Loucy (cell line): Measurements from ENCODE around the gene VEZF1.
A peak's percentile ranks its signal among the peaks of the same experiment; 100 is the strongest.

Experiments used
- H2AFZ ChIP-seq: fragments of 200-600 bp; sonication (generic); 2 replicates; pipeline ENCODE4 v1.6.0; 2016; ENCODE audit warnings: antibody characterized with exemption, mild to moderate bottlenecking, low read length, moderate library complexity
- H3F3A ChIP-seq: fragments of 200-600 bp; 2 replicates; pipeline ENCODE4 v1.6.0; 2016; ENCODE audit warnings: antibody characterized with exemption, low read depth, mild to moderate bottlenecking
- H3K27me3 ChIP-seq: fragments of 200-600 bp; sonication (generic); 2 replicates; pipeline ENCODE4 v1.6.1; 2014; ENCODE audit warnings: low read length, mild to moderate bottlenecking; ENCODE audit not compliant: insufficient read depth, poor library complexity, severe bottlenecking
- H3K36me3 ChIP-seq: fragments of 200-600 bp; sonication (generic); 2 replicates; pipeline ENCODE4 v1.6.1; 2016; ENCODE audit warnings: low read length; ENCODE audit not compliant: insufficient read depth
- H3K4me1 ChIP-seq: fragments of 200-600 bp; sonication (generic); 2 replicates; pipeline ENCODE4 v1.5.1; 2014; ENCODE audit warnings: low read length, mild to moderate bottlenecking; ENCODE audit not compliant: insufficient read depth, poor library complexity, severe bottlenecking
- H3K4me2 ChIP-seq: fragments of 200-600 bp; sonication (generic); 2 replicates; pipeline ENCODE4 v1.6.0; 2014; ENCODE audit warnings: antibody characterized with exemption, low read length, low read depth, mild to moderate bottlenecking; ENCODE audit not compliant: poor library complexity, severe bottlenecking
- H3K4me3 ChIP-seq: fragments of 200-600 bp; sonication (generic); 2 replicates; pipeline ENCODE4 v1.5.1; 2014; ENCODE audit warnings: low read length, mild to moderate bottlenecking, mixed read lengths; ENCODE audit not compliant: poor library complexity, severe bottlenecking
- H3K79me2 ChIP-seq: fragments of 200-600 bp; sonication (generic); 2 replicates; pipeline ENCODE4 v1.6.1; 2014; ENCODE audit warnings: low read length; ENCODE audit not compliant: insufficient read depth
- H3K9ac ChIP-seq: fragments of 200-600 bp; sonication (generic); 2 replicates; pipeline ENCODE4 v1.6.0; 2014; ENCODE audit warnings: mild to moderate bottlenecking, low read depth, low read length, moderate library complexity; ENCODE audit not compliant: poor library complexity, severe bottlenecking
- H3K9me2 ChIP-seq: fragments of 200-600 bp; sonication (generic); replicated peaks from 2 replicates; pipeline ENCODE4 v1.6.1; 2016; ENCODE audit warnings: low read depth, low read length, mixed read lengths
- H3K9me3 ChIP-seq: fragments of 200-600 bp; sonication (generic); 2 replicates; pipeline ENCODE4 v1.6.1; 2014; ENCODE audit warnings: mild to moderate bottlenecking, antibody characterized with exemption, low read length, low read depth; ENCODE audit not compliant: insufficient read depth
- H4K20me1 ChIP-seq: fragments of 200-600 bp; sonication (generic); 2 replicates; pipeline ENCODE4 v1.6.0; 2014; ENCODE audit warnings: antibody characterized with exemption, low read length, mild to moderate bottlenecking; ENCODE audit not compliant: insufficient read depth, poor library complexity, severe bottlenecking
- EZH2phosphoT487 ChIP-seq: fragments of 200-600 bp; IDR thresholded peaks from 2 replicates; pipeline ENCODE4 v1.6.1; 2018; ENCODE audit warnings: antibody characterized with exemption, mild to moderate bottlenecking, moderate library complexity, borderline replicate concordance
- TF ChIP-seq, protein P1 (sequence below): fragments of 200-600 bp; sonication (generic); conservative IDR thresholded peaks from 2 replicates; pipeline ENCODE4 v1.5.1; 2014; ENCODE audit warnings: mild to moderate bottlenecking, antibody characterized with exemption, low read length

VEZF1 gene

DNA sequence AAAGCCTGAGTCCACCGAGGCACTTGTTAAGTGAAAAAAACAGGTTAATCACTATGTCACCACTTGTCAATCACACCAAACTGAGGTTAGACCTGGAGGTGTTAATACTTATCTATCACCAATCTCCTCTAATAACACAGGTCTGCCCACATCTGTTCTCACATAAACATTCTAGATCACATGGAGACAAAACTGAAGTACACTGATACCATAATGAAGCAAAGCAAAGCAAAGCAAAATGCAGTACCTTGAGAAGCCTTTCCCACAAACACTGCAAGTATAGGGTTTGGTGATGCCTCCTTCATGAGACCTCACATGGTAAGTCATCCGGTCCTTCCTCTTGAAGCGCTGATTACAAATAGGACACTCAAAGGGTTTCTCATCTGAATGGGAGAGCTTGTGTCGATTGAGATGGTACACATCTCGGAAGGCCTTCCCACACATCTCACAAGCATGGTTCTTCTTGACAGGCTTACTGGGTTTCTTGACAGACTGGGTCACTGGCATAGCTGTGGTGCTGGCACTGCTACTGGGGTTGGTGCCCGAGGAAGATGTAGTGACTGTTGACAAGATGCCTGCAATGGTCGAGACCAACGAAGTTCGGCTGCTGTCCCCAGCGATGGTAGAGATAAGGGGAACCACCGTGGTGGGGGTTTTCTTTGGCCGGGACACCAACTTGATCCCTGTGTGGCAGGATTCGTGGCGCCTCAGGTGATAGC, 5.4 kb downstream of the VEZF1 start:
- peaks cover 43% of the 10 kb centered on the region; the same call in 1 of the 2 replicates for H3K36me3 ChIP-seq
- peak overlapping the region; percentile 97 for H3K4me3 ChIP-seq
- H2AFZ ChIP-seq = no peak overlapping the region
- H4K20me1 ChIP-seq = peaks cover 85% of the 10 kb centered on the region
- peaks cover 98% of the 10 kb centered on the region for H3K79me2 ChIP-seq
- peak overlapping the region; percentile 90 for H3K9ac ChIP-seq
- peak overlapping the region; percentile 81 for H3K4me2 ChIP-seq
- H3K9me3 ChIP-seq = no peaks in the 10 kb centered on the region
- TF ChIP-seq, protein P1, sequence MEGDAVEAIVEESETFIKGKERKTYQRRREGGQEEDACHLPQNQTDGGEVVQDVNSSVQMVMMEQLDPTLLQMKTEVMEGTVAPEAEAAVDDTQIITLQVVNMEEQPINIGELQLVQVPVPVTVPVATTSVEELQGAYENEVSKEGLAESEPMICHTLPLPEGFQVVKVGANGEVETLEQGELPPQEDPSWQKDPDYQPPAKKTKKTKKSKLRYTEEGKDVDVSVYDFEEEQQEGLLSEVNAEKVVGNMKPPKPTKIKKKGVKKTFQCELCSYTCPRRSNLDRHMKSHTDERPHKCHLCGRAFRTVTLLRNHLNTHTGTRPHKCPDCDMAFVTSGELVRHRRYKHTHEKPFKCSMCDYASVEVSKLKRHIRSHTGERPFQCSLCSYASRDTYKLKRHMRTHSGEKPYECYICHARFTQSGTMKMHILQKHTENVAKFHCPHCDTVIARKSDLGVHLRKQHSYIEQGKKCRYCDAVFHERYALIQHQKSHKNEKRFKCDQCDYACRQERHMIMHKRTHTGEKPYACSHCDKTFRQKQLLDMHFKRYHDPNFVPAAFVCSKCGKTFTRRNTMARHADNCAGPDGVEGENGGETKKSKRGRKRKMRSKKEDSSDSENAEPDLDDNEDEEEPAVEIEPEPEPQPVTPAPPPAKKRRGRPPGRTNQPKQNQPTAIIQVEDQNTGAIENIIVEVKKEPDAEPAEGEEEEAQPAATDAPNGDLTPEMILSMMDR = no peak
- TF ChIP-seq EZH2phosphoT487 = no peak
- peaks cover 65% of the 10 kb centered on the region for H3K4me1 ChIP-seq
- no peaks in the 10 kb centered on the region for H3K27me3 ChIP-seq
- no peaks in the 10 kb centered on the region for H3F3A ChIP-seq
- no peaks in the 10 kb centered on the region for H3K9me2 ChIP-seq

DNA sequence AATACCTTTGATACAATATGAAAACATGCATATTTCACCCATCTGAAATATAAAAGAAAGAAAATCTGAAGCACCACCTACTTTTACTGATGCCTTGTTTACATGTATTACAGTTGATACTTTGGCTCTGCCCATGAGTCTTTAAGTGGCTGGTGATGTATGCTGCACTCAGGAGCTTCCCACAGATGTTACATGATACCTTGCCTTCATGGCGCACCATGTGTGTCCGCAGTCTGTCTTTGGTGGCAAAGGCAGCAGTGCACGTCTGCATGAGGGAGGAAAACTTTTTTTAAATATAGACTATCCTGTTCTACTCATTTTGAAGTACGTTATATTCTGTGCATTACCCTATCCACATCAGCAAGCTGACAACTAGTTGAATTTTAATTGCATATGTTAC, 7.5 kb downstream of the VEZF1 start:
- Histone ChIP-seq H3K9me2 (no peaks in the 10 kb centered on the region), H3K9me3 (no peaks in the 10 kb centered on the region), H2AFZ (no peak overlapping the region), H3F3A (no peaks in the 10 kb centered on the region), H3K4me1 (peaks cover 55% of the 10 kb centered on the region), H3K4me2 (peak overlapping the region; percentile 81), H3K9ac (peak overlapping the region; percentile 90), H4K20me1 (peaks cover 69% of the 10 kb centered on the region), H3K27me3 (no peaks in the 10 kb centered on the region), H3K36me3 (peaks cover 63% of the 10 kb centered on the region), H3K4me3 (peak overlapping the region; percentile 97), H3K79me2 (peaks cover 89% of the 10 kb centered on the region)
- no peak for TF ChIP-seq EZH2phosphoT487
- TF ChIP-seq, protein P1 = no peak

DNA sequence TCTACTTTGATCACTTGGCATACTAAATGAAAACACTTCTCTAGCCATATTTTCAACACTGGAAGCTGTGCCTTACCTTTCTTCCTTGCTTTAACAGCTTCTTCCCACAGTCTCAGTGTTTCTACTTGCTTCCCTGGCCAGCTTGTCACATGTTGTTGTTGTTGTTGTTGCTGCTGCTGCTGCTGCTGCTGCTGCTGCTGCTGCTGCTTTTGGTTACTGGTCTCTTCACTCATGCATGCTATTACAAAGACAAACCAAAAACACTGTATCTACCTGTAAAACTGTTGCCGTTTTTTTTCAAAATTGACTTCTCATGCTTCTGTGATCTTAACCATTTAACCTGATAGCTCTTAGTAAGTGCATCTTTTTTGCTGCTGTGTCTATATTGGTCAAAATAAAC, 9.0 kb downstream of the VEZF1 start:
- Histone ChIP-seq H3K9me3 (no peaks in the 10 kb centered on the region), H3K27me3 (no peaks in the 10 kb centered on the region), H3K9me2 (no peaks in the 10 kb centered on the region), H3K79me2 (peaks cover 74% of the 10 kb centered on the region), H3K4me1 (peaks cover 40% of the 10 kb centered on the region), H3K4me3 (no peak overlapping the region), H3K36me3 (peaks cover 76% of the 10 kb centered on the region), H3F3A (no peaks in the 10 kb centered on the region), H3K4me2 (peak overlapping the region; percentile 12), H2AFZ (no peak overlapping the region), H4K20me1 (peaks cover 54% of the 10 kb centered on the region), H3K9ac (no peak overlapping the region)
- TF ChIP-seq, protein P1 = no peak
- TF ChIP-seq EZH2phosphoT487 = no peak
